AG04450 (cell line): Measurements from ENCODE around the gene MTA1. TPM values are rescaled to one million over a fixed set of nuclear protein-coding genes. Genes with fewer than 3 reads are reported as not detected.

Experiments
- CTCF ChIA-PET: fragments of 300-600, 350-600 bp; formaldehyde crosslinking; extraction: SDS; loops from one replicate; lab custom pipeline; 2022; ENCODE audit warnings: antibody characterized with exemption, inconsistent platforms; lab: Charles Lee
- POLR2A ChIA-PET: fragments of 350-600 bp; formaldehyde crosslinking; extraction: SDS; loops from one replicate; lab custom pipeline; 2021; ENCODE audit warnings: antibody characterized with exemption, inconsistent platforms; lab: Yijun Ruan, JAX
- DNase-seq: peaks from one replicate; pipeline ENCODE4 v3.0.0-alpha.2; 2011; ENCODE audit warnings: low read depth, low spot score
- H3K27ac ChIP-seq: one replicate; pipeline ENCODE4 v1.5.1; 2012; ENCODE audit warnings: low read depth, low read length, control low read depth
- H3K27me3 ChIP-seq: one replicate; pipeline ENCODE4 v1.6.0; 2012; ENCODE audit warnings: low read length; ENCODE audit not compliant: control insufficient read depth, insufficient read depth
- H3K4me3 ChIP-seq: 2 replicates; pipeline ENCODE4 v1.5.1; 2011; ENCODE audit warnings: mild to moderate bottlenecking, low read depth, low read length, control low read depth
- H3K9me3 ChIP-seq: 2 replicates; pipeline ENCODE4 v1.5.1; 2012; ENCODE audit warnings: low read length; ENCODE audit not compliant: control insufficient read depth, insufficient read depth
- CTCF ChIP-seq: IDR thresholded peaks from 2 replicates; pipeline ENCODE4 v1.5.1; 2011; ENCODE audit warnings: low read depth, low read length, control low read depth, inconsistent platforms
- polyA plus RNA-seq: library from polyadenylated mRNA; depleted of rRNA; stranded (reverse); fragments of >200 nt; gene quantifications from 2 replicates; pipeline ENCODE4 v1.2.3, GENCODE V29; 2011

MTA1 gene
- polyA plus RNA-seq, 1 experiment = 36.0 TPM

DNA sequence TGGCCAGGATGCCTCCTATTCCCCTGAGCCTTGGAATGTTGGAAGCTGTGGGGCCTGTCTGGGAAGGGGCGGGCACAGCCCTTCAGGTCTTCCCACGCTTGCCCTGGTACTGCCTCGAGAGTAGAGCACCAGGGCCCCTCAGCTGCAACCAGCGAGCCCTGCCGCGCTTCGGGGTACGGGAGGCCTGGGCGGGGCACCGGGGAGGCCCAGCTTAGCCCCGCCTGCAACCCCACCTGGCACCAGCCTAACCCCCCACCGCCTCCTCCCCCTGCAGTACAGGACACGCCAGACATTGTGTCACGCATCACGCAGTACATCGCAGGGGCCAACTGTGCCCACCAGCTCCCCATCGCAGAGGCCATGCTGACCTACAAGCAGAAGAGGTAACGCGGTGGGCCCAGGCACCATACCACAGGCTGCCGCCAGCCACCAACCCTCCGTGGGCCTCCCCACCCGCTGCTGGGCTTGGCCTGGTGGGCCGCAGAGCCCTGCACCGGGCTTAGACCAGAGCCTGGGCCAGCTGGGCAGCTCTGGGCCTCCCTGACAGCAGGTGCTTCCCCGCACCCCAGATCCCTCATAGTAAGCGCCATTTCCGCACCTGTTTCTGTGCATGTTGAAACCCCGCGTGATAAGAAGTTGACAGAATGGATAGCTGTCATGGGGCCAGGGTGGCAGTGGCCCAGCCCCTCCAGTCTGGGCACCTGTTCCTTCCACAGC, 34.9 kb upstream of the MTA1 start:
- POLR2A ChIA-PET = no interaction called here
- DNase-seq = no peak
- Histone ChIP-seq H3K9me3 (peaks cover 7% of the 10 kb centered on the region; the same call in 1 of the 2 replicates), H3K27me3 (no peaks in the 10 kb centered on the region), H3K27ac (no peak overlapping the region), H3K4me3 (no peak overlapping the region)
- no peak for TF ChIP-seq CTCF
- CTCF ChIA-PET = no interaction called here

- H3K27ac ChIP-seq = no peak overlapping the region
- CTCF ChIA-PET = no interaction called here
- no peak for DNase-seq
- POLR2A ChIA-PET = no interaction called here
- peaks cover 7% of the 10 kb centered on the region; the same call in 1 of the 2 replicates for H3K9me3 ChIP-seq
- H3K4me3 ChIP-seq = no peak overlapping the region
- H3K27me3 ChIP-seq = no peaks in the 10 kb centered on the region
- no peak for TF ChIP-seq CTCF
Observed at GRCh38 chr14:105385322-105385637, 34.3 kb upstream of the MTA1 start.

DNA sequence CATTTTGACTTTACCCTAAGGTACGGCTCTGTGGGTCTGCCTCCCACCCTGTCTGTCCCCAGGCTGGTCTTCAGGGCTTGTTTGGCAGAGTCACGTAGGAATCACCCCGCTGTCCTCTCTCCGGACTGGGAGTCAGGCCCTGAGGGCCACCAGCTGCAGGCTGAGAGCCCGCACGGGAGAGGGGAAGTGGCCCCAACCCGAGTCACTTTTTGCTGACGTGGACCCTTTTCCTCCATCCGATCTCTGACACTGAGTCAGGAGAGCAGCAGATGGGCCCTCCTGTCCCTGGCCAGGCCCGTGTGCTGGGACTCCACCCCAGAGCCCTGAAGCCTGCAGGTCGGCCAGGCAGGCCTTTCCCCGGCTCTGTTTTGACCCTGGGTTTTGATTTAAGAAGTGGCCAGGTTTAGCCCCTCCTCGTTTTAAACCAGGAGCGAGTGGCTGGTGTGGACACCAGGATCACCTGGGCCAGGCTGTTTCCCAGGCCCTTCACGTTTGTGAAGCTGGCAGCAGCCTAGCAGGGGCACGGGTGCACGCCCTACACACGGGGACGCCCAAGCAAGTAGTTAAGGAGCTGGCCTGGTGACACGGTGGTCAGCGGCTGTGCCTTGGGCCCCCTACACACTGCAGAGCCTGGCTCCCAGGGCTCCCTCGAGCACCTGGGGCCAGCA, 33.8 kb upstream of the MTA1 start:
- DNase-seq = no peak
- H3K27me3 ChIP-seq = no peaks in the 10 kb centered on the region

DNA sequence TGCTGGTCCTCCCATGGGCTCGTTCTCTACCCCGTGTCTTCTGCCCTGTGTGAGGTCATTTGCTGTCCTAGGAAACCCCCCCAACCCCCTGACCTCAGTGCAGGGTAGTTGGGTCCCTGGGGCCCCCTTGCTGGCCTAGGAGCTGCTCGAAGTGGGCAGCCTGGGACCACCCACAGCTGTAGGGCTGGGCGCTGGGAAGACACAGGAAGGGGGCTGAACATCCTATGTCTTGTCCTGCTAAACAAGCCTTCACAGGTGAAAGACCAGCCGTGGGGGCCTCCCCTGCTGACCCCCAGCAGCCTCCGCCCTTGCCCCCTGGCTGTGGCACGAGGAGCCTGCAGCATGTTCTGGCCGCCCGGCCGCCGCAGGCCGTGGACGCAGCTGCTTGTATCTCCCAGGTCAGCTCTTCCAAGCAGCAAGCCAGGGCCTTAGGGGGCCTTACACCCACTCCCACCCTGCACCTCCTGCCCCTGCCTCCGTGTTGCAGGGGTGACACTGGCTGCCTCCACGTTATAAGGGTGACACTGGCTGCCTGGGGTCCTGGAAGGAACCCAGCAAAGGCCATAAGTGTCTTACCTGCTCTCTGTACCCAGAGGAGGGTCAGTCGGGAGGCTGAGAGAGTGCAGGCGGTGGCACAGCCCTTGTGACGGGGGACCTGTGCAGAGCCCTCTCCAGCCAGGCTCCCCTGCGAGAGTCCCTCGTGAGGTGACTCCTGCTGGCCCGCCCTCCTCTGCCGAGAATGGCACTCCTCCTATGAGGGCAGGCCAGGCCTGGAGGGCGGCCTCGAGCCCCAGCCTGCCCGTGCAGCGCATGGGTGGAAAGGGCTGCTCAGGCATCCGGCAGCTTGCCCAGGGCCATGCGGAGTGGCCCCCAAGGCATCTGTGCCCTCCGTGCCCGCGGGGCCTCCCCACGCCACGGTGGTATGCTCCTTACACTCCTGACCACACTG, 32.8 kb upstream of the MTA1 start:
- Histone ChIP-seq H3K4me3 (no peak overlapping the region), H3K27ac (no peak overlapping the region), H3K9me3 (peaks cover 7% of the 10 kb centered on the region; the same call in 1 of the 2 replicates), H3K27me3 (no peaks in the 10 kb centered on the region)
- DNase-seq = no peak
- CTCF ChIA-PET = no interaction called here
- TF ChIP-seq CTCF = no peak
- POLR2A ChIA-PET = no interaction called here

More for the DNA sequence above, 33.8 kb upstream of the MTA1 start:
- ChIA-PET POLR2A (no interaction called here), CTCF (no interaction called here)
- no peak overlapping the region for H3K27ac ChIP-seq
- peaks cover 7% of the 10 kb centered on the region; the same call in 1 of the 2 replicates for H3K9me3 ChIP-seq
- TF ChIP-seq CTCF = no peak
- H3K4me3 ChIP-seq = no peak overlapping the region
